K562 (cell line): Measurements from ENCODE around the gene KPNA1. TPM values are rescaled to one million over a fixed set of nuclear protein-coding genes. Genes with fewer than 3 reads are reported as not detected.

Experiments
- ATAC-seq: fragments of 200-7000 bp; cut with Tn5 transposase; 3 replicates; pipeline ENCODE4 v1.9.1; 2020; ENCODE audit warnings: moderate library complexity
- BruUV-seq: library from RNA; stranded (reverse); fragments of 400-500 nt; replicated peaks from 2 replicates; lab custom pipeline; 2021; lab: Mats Ljungman, UMichigan
- CTCF ChIA-PET: fragments of 300-600 bp; formaldehyde crosslinking; extraction: SDS; loops from one replicate; lab custom pipeline; 2021; ENCODE audit warnings: low intra/inter-chr PET ratio; lab: Yijun Ruan, JAX
- POLR2A ChIA-PET: fragments of 300-600, 350-650 bp; sonication (Branson Sonifier 250); formaldehyde crosslinking; extraction: SDS; loops from one replicate; lab custom pipeline; 2021; ENCODE audit warnings: antibody characterized with exemption, inconsistent platforms; lab: Yijun Ruan, JAX
- DNase-seq, 4 experiments: peaks; one replicate each; pipeline versions ENCODE4 v3.0.0 to v3.0.0-alpha.2; 2011 to 2018; ENCODE audit warnings: low spot score in 3 of 4, mixed read lengths in 3 of 4; ENCODE audit errors: extremely low read depth in 1 of 4
- FAIRE-seq: peaks from 2 replicates; lab custom pipeline; 2011; peaks lifted over from hg19 to GRCh38; lab: Jason Lieb, UNC
- H2AFZ ChIP-seq: 2 replicates; pipeline ENCODE4 v1.6.0; 2011; ENCODE audit warnings: low read depth, low read length, control low read depth, inconsistent platforms
- H3K27ac ChIP-seq: fragments of 200-600 bp; 3 replicates; pipeline ENCODE4 v1.8.0; 2011; ENCODE audit warnings: low read depth, mild to moderate bottlenecking, control low read depth, inconsistent platforms, low read length, moderate library complexity, mixed read lengths; ENCODE audit errors: extremely low read depth
- H3K27me3 ChIP-seq, 2 experiments: fragments of 300-600 bp in 1 of 2; 2 replicates in 1 of 2; 3 replicates in 1 of 2; pipeline versions ENCODE4 v1.6.0 to v1.8.0; 2011; ENCODE audit warnings: inconsistent platforms in 2 of 2, low read length in 2 of 2, mild to moderate bottlenecking in 1 of 2, mixed read lengths in 1 of 2, moderate library complexity in 1 of 2; ENCODE audit not compliant: control insufficient read depth in 2 of 2, insufficient read depth in 2 of 2
- H3K36me3 ChIP-seq: fragments of 300-600 bp; 3 replicates; pipeline ENCODE4 v1.8.0; 2011; ENCODE audit warnings: mild to moderate bottlenecking, low read length, inconsistent platforms; ENCODE audit not compliant: control insufficient read depth, insufficient read depth
- H3K4me1 ChIP-seq, 2 experiments: fragments of 200-600 bp in 1 of 2; replicated peaks in 1 of 2; 2 replicates in 1 of 2; 3 replicates in 1 of 2; pipeline versions ENCODE4 v1.5.1 to v1.8.0; 2011; ENCODE audit warnings: inconsistent platforms in 2 of 2, low read length in 2 of 2, mild to moderate bottlenecking in 1 of 2, mixed read lengths in 1 of 2, moderate library complexity in 1 of 2; ENCODE audit not compliant: control insufficient read depth in 2 of 2, insufficient read depth in 2 of 2
- H3K4me2 ChIP-seq: 2 replicates; pipeline ENCODE4 v1.6.1; 2011; ENCODE audit warnings: low read length, control low read depth, inconsistent platforms, mixed read lengths; ENCODE audit not compliant: insufficient read depth
- H3K4me3 ChIP-seq: fragments of 200-600 bp; sonication (generic), shearing (Covaris generic); 2 replicates; pipeline ENCODE4 v1.5.1; 2016; ENCODE audit warnings: control low read depth, inconsistent platforms
- H3K79me2 ChIP-seq: fragments of 200-600 bp; 3 replicates; pipeline ENCODE4 v1.8.0; 2011; ENCODE audit warnings: low read length, inconsistent platforms; ENCODE audit not compliant: control insufficient read depth, insufficient read depth
- H3K9ac ChIP-seq, 2 experiments: 2 replicates each; pipeline versions ENCODE4 v1.6.0 to v1.6.1; 2011; ENCODE audit warnings: low read depth in 2 of 2, low read length in 2 of 2, control low read depth in 1 of 2, inconsistent platforms in 1 of 2, mild to moderate bottlenecking in 1 of 2, mixed read lengths in 1 of 2; ENCODE audit not compliant: insufficient read depth in 1 of 2
- H3K9me1 ChIP-seq: one replicate; pipeline ENCODE4 v1.6.0; 2011; ENCODE audit warnings: inconsistent platforms, mild to moderate bottlenecking, low read length, moderate library complexity; ENCODE audit not compliant: control insufficient read depth, insufficient read depth
- H3K9me3 ChIP-seq: replicated peaks from 2 replicates; pipeline ENCODE4 v1.5.1; 2011; ENCODE audit warnings: low read depth, low read length, inconsistent platforms; ENCODE audit not compliant: control insufficient read depth, insufficient read depth
- H4K20me1 ChIP-seq: replicated peaks from 2 replicates; pipeline ENCODE4 v1.6.1; 2011; ENCODE audit warnings: low read length, inconsistent platforms, mixed read lengths; ENCODE audit not compliant: control insufficient read depth, insufficient read depth
- ATF1 ChIP-seq, 2 experiments: fragments of 450-650 bp in 1 of 2; IDR thresholded peaks; 2 replicates each; pipeline ENCODE4 v1.6.1; 2016; ENCODE audit warnings: missing compliant biosample characterization in 1 of 2, missing genetic modification characterization in 1 of 2
- GATAD2A ChIP-seq: fragments of 450-650 bp; IDR thresholded peaks from 2 replicates; pipeline ENCODE4 v1.6.1; 2017
- HDGF ChIP-seq: fragments of 450-650 bp; IDR thresholded peaks from 2 replicates; pipeline ENCODE4 v1.6.1; 2016
- HMG20B ChIP-seq: fragments of 250-450 bp; sonication (Bioruptor Pico); IDR thresholded peaks from 2 replicates; pipeline ENCODE4 v1.5.0; 2021; ENCODE audit warnings: mild to moderate bottlenecking
- KDM4B ChIP-seq, 2 experiments: fragments of 450-650 bp in 1 of 2; sonication (generic) in 1 of 2; IDR thresholded peaks; 2 replicates each; pipeline ENCODE4 v1.6.1; 2016 to 2017; ENCODE audit warnings: borderline replicate concordance in 2 of 2, antibody characterized with exemption in 1 of 2, low read depth in 1 of 2, mild to moderate bottlenecking in 1 of 2
- L3MBTL2 ChIP-seq: fragments of 450-650 bp; IDR thresholded peaks from 2 replicates; pipeline ENCODE4 v1.6.1; 2016; ENCODE audit warnings: mild to moderate bottlenecking, moderate library complexity
- RERE ChIP-seq: sonication (generic); formaldehyde crosslinking; IDR thresholded peaks from 2 replicates; pipeline ENCODE4 v1.8.0; 2023; ENCODE audit warnings: missing genetic modification reagents, mild to moderate bottlenecking, borderline replicate concordance
- WGBS: fragments of 100-300 bp; shearing (Covaris generic); methylation state at CpG from one replicate; pipeline ENCODE4 v1.1.6; 2016; ENCODE audit warnings: low coverage, mixed read lengths; ENCODE audit not compliant: insufficient coverage; ENCODE audit errors: missing lambda C conversion rate; 5-methylcytosine and 5-hydroxymethylcytosine counted together
- in situ Hi-C: fragments of 300-500 bp; cut with MboI; formaldehyde crosslinking; loops from 4 replicates; pipeline ENCODE4 v1.15.0; 2018; ENCODE audit warnings: inconsistent platforms, mixed read lengths
- intact Hi-C: fragments of 100-400 bp; cut with micrococcal nuclease; formaldehyde crosslinking; loops from 2 replicates; pipeline ENCODE4 v1.14.2; 2022
- polyA plus RNA-seq, 8 experiments: library from polyadenylated mRNA; depleted of rRNA in 4 of 8; stranded (reverse) in 5 of 8; unstranded in 3 of 8; fragments of >200 nt; fragmentation: Nextera tagmentation in 2 of 8; fragmentation: Illumina TruSeq in 1 of 8; extraction: Ambion mirVana in 2 of 8; extraction: Trizol in 1 of 8; gene quantifications; 2 replicates each; pipeline versions ENCODE4 v1.2.1 to v1.2.3, GENCODE V29; 2011 to 2014; ENCODE audit warnings: inconsistent platforms in 1 of 8, missing spikeins in 1 of 8
- total RNA-seq, 7 experiments: library from RNA; depleted of rRNA in 6 of 7; stranded (reverse); fragments of >200 nt in 6 of 7; fragmentation: Illumina TruSeq in 2 of 7; extraction: Trizol in 2 of 7; gene quantifications; 2 replicates each; pipeline versions ENCODE4 v1.2.1 to v1.2.3, GENCODE V29; 2011 to 2021; ENCODE audit warnings: low replicate concordance in 1 of 7
- TF ChIP-seq, protein P1 (sequence below): fragments of 450-650 bp; IDR thresholded peaks from 2 replicates; pipeline ENCODE4 v1.7.0; 2016; ENCODE audit warnings: borderline replicate concordance
- TF ChIP-seq, protein P2 (sequence below): sonication (generic); IDR thresholded peaks from 2 replicates; pipeline ENCODE4 v1.6.1; 2016

Gene KPNA1
- total and polyA plus RNA-seq, 9 of the 15 experiments (the other 6 are each of a cell fraction or from before 2014, with no cell fraction given), result 9.3 to 53.8 (median 33.5) TPM

- TF ChIP-seq, protein P1, sequence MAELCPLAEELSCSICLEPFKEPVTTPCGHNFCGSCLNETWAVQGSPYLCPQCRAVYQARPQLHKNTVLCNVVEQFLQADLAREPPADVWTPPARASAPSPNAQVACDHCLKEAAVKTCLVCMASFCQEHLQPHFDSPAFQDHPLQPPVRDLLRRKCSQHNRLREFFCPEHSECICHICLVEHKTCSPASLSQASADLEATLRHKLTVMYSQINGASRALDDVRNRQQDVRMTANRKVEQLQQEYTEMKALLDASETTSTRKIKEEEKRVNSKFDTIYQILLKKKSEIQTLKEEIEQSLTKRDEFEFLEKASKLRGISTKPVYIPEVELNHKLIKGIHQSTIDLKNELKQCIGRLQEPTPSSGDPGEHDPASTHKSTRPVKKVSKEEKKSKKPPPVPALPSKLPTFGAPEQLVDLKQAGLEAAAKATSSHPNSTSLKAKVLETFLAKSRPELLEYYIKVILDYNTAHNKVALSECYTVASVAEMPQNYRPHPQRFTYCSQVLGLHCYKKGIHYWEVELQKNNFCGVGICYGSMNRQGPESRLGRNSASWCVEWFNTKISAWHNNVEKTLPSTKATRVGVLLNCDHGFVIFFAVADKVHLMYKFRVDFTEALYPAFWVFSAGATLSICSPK, result no peak
- TF ChIP-seq, all 486 proteins: peak for 100
Observed at GRCh38 chr3:122383771-122384697, 130.7 kb downstream of the KPNA1 start, which contains the start of gene FAM162A (continued).

DNA sequence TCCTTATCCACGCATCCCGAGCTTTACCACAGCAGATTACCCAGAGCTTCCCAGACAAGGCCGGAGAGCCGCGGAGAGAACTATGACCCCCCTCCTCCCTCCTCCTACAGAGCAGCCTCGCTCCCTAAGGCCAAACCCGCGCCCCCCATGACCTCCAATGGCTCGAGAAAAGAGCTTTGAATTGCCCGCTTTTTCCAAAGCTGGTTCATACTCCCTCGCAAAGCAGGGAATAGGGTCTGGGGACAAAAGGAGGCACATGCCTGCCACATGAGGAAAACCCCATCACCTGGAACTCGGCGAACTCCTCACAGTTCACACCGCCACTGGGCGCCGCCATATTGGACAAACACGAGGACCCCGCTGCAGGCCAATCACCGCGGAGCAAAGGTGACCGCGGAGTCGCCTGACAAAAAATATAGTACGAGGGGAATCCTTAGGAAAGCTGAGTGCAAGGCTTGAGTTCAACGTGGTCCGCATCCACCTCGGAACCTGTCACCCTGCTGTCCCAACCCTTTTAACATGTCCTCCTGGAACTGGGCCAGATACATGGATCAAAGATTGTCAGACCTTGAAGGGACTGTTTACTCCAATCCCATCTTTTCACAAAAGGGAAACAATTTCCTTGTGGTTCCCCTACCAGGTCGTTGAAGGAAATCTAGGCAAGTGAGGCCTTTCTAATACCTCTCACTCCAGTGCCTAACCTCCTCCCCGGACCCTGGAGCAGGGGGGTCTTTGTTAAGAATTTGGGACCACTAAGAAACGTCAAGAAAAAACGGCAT is 131.7 kb downstream of the KPNA1 start, which contains the start of gene MIX23:
MIX23 (minus strand) TSS at position 344 of the 779 bp plus-strand sequence; CDS start at position 337, 7 bp downstream.
- under 1% methylated on average over 21 of the region's 31 CpGs for WGBS
- peak; percentile 67 for FAIRE-seq
- no TSS peak for BruUV-seq
- TF ChIP-seq, protein P2, sequence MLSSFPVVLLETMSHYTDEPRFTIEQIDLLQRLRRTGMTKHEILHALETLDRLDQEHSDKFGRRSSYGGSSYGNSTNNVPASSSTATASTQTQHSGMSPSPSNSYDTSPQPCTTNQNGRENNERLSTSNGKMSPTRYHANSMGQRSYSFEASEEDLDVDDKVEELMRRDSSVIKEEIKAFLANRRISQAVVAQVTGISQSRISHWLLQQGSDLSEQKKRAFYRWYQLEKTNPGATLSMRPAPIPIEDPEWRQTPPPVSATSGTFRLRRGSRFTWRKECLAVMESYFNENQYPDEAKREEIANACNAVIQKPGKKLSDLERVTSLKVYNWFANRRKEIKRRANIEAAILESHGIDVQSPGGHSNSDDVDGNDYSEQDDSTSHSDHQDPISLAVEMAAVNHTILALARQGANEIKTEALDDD, result no peak
- TF ChIP-seq GATAD2A (no peak), L3MBTL2 (peak; percentile 55), KDM4B (IDR thresholded peaks at IDR 0.05; ENCODE audit: borderline replicate concordance in 2 of 2, low read depth in 1 of 2) (no peak), HDGF (no peak), HMG20B (no peak), RERE (CRISPR knock-in tag) (no peak), ATF1 (CRISPR knock-in tag; IDR thresholded peaks at IDR 0.05) (no peak), ATF1 (tag; IDR thresholded peaks at IDR 0.05) (no peak)

More for the DNA sequence above, 131.7 kb downstream of the KPNA1 start, which contains the start of gene MIX23:
- Histone ChIP-seq H4K20me1 (no peaks in the 10 kb centered on the region), H3K27ac (peak within 1 kb of the TSS; percentile 73), H2AFZ (peak within 1 kb of the TSS; percentile 95), H3K9me3 (no peaks in the 10 kb centered on the region), H3K4me1 (peaks cover 0 to 6% of the 10 kb centered on the region in 2 experiments; a peak in 2 of 5 replicates), H3K4me3 (peak within 1 kb of the TSS; percentile 97), H3K79me2 (peaks cover 98% of the 10 kb centered on the region), H3K9me1 (no peaks in the 10 kb centered on the region), H3K9ac (peak within 1 kb of the TSS; percentile 85 to 94), H3K4me2 (peak within 1 kb of the TSS; percentile 85), H3K36me3 (peaks cover 50% of the 10 kb centered on the region), H3K27me3 (no peaks in the 10 kb centered on the region)
- peak; percentile 75 to 89 (median 80) for DNase-seq
- POLR2A ChIA-PET, result interaction anchor here (0.6 to 2.8 kb wide), 4 partner anchors 33 to 313 kb away, joined by 3 to 10 read pairs (median 3); partner anchors contain the start of gene WDR5B
- intact Hi-C loops (no loop called here), in situ Hi-C loops (no loop called here)
- CTCF ChIA-PET, result no interaction called here
- ATAC-seq, result peak; percentile 77
